Body of pancreas (tissue), 4 donors: Measurements from ENCODE around the gene PRKG1.

Experiments
- POLR2A ChIP-seq, 3 donors: fragments of 450-650 bp; IDR thresholded peaks; one replicate each; pipeline ENCODE4 v1.6.1; 2016; ENCODE audit warnings: antibody characterized with exemption in 3 of 3, mild to moderate bottlenecking in 2 of 3
- TF ChIP-seq, protein P1 (sequence below), 7 experiments: fragments of 450-650 bp in 4 of 7; fragments of 200-600 bp in 3 of 7; sonication (generic) in 3 of 7; IDR thresholded peaks; one replicate each; pipeline ENCODE4 v1.5.1; 2016 to 2019; ENCODE audit warnings: antibody characterized with exemption in 7 of 7

DNA sequence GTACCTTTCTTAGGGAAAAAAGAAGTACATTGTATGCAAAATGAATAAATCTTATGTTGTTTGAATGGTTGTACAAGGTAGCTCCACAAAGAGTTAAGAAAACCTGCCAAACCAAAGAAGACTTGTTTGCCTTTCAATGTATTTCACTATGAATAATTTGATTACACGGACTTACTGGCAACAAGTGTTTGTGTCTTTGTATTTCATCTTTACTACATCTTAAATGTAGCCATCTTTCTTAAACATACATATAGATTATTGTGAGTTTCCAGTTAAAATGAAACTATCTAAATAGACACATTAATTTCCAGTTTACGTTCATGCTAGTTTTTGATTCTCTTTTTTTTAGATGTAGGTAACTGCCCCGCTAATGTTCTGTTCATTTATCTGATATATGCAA is 2.8 kb downstream of the PRKG1 start:
- TF ChIP-seq, protein P1, sequence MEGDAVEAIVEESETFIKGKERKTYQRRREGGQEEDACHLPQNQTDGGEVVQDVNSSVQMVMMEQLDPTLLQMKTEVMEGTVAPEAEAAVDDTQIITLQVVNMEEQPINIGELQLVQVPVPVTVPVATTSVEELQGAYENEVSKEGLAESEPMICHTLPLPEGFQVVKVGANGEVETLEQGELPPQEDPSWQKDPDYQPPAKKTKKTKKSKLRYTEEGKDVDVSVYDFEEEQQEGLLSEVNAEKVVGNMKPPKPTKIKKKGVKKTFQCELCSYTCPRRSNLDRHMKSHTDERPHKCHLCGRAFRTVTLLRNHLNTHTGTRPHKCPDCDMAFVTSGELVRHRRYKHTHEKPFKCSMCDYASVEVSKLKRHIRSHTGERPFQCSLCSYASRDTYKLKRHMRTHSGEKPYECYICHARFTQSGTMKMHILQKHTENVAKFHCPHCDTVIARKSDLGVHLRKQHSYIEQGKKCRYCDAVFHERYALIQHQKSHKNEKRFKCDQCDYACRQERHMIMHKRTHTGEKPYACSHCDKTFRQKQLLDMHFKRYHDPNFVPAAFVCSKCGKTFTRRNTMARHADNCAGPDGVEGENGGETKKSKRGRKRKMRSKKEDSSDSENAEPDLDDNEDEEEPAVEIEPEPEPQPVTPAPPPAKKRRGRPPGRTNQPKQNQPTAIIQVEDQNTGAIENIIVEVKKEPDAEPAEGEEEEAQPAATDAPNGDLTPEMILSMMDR (IDR thresholded peaks at IDR 0.05) = no peak
- TF ChIP-seq POLR2A (IDR thresholded peaks at IDR 0.05) = no peak
